GM12873 (cell line): ENCODE results near the gene PTPN1.

Source experiments
- TF ChIP-seq, protein P1 (sequence below): IDR thresholded peaks from 2 replicates; pipeline ENCODE4 v1.5.1; 2012; ENCODE audit warnings: low read depth, mild to moderate bottlenecking, moderate library complexity, low read length, control low read depth; ENCODE audit not compliant: insufficient read depth; ENCODE audit errors: missing control alignments

The PTPN1 gene

DNA sequence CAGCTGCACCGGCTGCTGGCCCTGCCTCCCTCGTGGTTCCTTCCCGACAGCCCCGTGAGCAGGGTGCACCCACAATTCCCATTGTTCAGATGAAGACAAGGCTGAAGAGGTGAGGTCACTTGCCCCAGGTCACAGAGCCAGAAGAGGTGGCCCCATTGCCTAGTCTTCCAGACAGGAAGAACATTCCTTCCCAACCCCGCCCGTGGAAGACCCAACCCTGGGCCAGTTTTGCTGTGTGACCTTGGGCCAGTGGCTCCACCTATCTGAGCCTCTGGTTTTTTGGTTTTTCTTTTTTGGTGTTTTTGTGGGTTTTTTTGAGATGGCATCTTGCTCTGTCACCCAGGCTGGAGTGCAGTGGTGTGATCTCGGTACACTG, 119.5 kb downstream of the PTPN1 start:
- TF ChIP-seq, protein P1, sequence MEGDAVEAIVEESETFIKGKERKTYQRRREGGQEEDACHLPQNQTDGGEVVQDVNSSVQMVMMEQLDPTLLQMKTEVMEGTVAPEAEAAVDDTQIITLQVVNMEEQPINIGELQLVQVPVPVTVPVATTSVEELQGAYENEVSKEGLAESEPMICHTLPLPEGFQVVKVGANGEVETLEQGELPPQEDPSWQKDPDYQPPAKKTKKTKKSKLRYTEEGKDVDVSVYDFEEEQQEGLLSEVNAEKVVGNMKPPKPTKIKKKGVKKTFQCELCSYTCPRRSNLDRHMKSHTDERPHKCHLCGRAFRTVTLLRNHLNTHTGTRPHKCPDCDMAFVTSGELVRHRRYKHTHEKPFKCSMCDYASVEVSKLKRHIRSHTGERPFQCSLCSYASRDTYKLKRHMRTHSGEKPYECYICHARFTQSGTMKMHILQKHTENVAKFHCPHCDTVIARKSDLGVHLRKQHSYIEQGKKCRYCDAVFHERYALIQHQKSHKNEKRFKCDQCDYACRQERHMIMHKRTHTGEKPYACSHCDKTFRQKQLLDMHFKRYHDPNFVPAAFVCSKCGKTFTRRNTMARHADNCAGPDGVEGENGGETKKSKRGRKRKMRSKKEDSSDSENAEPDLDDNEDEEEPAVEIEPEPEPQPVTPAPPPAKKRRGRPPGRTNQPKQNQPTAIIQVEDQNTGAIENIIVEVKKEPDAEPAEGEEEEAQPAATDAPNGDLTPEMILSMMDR: no peak

GRCh38 chr20:50630578-50631263, 120.5 kb downstream of the PTPN1 start:
- TF ChIP-seq, protein P1: no peak

DNA sequence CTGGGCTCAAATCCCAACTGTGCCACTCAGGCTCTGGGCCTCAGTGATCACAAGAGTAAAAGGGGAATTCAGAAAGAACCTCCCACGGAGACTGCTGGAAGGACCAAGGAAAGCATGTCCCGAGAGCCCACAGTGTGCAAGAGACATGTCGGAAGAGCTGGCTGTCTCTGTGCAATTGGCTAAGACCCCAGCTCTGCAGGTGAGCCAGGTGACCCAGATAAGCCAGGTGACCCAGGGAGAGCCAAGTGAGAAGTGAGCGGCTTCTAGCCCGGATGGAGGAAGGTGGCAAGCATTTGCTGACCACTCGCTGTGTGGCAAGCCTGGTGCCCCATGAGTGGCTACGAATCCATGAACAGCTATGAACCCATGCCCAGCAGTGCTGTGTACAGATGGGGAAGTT, 122.1 kb downstream of the PTPN1 start:
- TF ChIP-seq, protein P1: no peak

GRCh38 chr20:50632701-50633100, 122.5 kb downstream of the PTPN1 start:
- TF ChIP-seq, protein P1: no peak

DNA sequence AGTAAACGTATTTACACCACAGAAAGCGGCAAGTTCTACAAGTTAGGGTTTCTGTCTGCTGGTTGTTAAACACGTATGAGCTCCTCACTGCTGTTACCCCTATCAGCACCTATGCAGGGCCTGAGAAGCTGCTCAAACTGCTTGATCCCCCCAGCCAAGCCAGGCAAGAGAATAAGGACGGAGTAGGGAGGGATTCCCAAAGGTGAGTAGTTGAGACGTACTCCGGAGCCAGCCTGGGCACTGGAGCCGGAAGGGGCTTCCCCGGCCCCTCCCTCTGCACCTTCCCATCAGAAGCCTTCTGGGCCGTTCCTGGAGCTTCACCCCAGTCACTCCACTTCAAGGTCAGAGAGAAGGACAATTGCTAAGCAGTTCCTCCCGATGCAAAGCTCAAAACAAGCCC, 123.2 kb downstream of the PTPN1 start:
- TF ChIP-seq, protein P1: no peak

GRCh38 chr20:50634191-50634590, 124.0 kb downstream of the PTPN1 start:
- TF ChIP-seq, protein P1: no peak
